Measurements from ENCODE around the gene CLIC5.

- no peak for TF ChIP-seq CTCF (IDR thresholded peaks at IDR 0.05)
- TF ChIP-seq EZH2 (IDR thresholded peaks at IDR 0.05; ENCODE audit: borderline replicate concordance, insufficient read depth, low read depth, low read length, poor library complexity, severe bottlenecking) = no peak
Measured at GRCh38 chr6:45854149-45854742, 161.4 kb downstream of the CLIC5 start.

All from B cell (primary cell).